ENCODE results near the gene GPD1L. TPM values are rescaled to one million over a fixed set of nuclear protein-coding genes. Genes with fewer than 3 reads are reported as not detected.

The GPD1L gene
- polyA plus RNA-seq, 1 donor (not counting 4 experiments of a cell fraction or from before 2014, with no cell fraction given) = 4.5 TPM

DNA sequence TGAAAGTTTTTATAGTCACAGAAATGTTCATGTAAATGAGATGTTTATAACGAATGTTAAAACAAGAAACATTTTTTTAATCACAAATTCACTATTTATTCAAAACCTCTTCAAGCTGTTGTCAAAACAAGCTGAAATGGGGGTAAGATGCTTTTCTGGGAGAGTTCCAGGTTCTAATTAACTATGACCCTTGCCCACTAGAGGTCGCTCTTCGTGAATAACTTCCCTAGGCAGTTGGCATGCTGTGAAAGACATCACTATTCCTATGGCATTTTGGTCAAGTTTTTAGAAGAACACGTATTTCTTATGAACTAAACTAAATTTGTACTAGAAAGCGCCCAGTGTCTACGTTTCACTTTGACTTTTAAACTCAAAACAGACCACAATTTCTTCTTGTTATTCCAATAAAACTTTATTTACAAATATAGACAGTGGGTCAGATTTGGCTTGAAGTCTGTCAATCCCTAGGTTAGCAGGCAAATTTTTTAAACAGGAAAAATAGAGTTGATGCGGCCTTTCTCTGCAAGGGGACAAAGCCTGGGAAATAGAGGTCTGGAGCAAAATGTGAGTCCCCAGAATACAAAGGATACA lies 69.3 kb downstream of the GPD1L start:
- no peak overlapping the region for H3K4me2 ChIP-seq (ENCODE audit: control insufficient read depth, extremely low read depth, insufficient read depth, low read depth, low read length)
- peaks cover 7% of the 10 kb centered on the region for H3K27me3 ChIP-seq (ENCODE audit: control insufficient read depth, extremely low read depth, insufficient read depth, low read length)
- H3K27ac ChIP-seq (ENCODE audit: control insufficient read depth, insufficient read depth, low read length) = no peak overlapping the region
- no peaks in the 10 kb centered on the region for H3K79me2 ChIP-seq (ENCODE audit: control insufficient read depth, insufficient read depth, low read length)
- DNase-seq (ENCODE audit: low read depth, low spot score) (peak; percentile 19), FAIRE-seq (peak; percentile 80)
- no peak overlapping the region for H3K4me3 ChIP-seq (ENCODE audit: control insufficient read depth in 2 of 3, extremely low read depth in 1 of 3, insufficient read depth in 2 of 3, low read depth in 1 of 3, low read length in 3 of 3)
- dilution Hi-C loops (cut with MboI; ENCODE audit: extremely low pct_ligation_motif_present, low sequenced_read_pairs) = loop anchor here (25.0 kb wide), 1 partner anchor 162 kb away; no protein-coding TSS in a partner anchor
- no peaks in the 10 kb centered on the region for H4K20me1 ChIP-seq (ENCODE audit: control insufficient read depth, extremely low read depth, insufficient read depth, low read length)
- TF ChIP-seq, protein P1, sequence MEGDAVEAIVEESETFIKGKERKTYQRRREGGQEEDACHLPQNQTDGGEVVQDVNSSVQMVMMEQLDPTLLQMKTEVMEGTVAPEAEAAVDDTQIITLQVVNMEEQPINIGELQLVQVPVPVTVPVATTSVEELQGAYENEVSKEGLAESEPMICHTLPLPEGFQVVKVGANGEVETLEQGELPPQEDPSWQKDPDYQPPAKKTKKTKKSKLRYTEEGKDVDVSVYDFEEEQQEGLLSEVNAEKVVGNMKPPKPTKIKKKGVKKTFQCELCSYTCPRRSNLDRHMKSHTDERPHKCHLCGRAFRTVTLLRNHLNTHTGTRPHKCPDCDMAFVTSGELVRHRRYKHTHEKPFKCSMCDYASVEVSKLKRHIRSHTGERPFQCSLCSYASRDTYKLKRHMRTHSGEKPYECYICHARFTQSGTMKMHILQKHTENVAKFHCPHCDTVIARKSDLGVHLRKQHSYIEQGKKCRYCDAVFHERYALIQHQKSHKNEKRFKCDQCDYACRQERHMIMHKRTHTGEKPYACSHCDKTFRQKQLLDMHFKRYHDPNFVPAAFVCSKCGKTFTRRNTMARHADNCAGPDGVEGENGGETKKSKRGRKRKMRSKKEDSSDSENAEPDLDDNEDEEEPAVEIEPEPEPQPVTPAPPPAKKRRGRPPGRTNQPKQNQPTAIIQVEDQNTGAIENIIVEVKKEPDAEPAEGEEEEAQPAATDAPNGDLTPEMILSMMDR (optimal IDR thresholded peaks at IDR 0.05 in 1 of 3, IDR thresholded peaks at IDR 0.05 in 1 of 3, conservative IDR thresholded peaks at IDR 0.05 in 1 of 3; ENCODE audit: extremely low read depth in 1 of 3, insufficient read depth in 2 of 3, low read length in 3 of 3) = peak; percentile 64 to 68 (median 65)
- TF ChIP-seq EZH2 (IDR thresholded peaks at IDR 0.05; ENCODE audit: low read length) = no peak
- no peaks in the 10 kb centered on the region for H3K36me3 ChIP-seq (ENCODE audit: control insufficient read depth in 2 of 2, extremely low read depth in 1 of 2, insufficient read depth in 2 of 2, low read length in 2 of 2)
- no peaks in the 10 kb centered on the region for H3K9me1 ChIP-seq (ENCODE audit: control insufficient read depth, extremely low read depth, insufficient read depth, low read length)
- H3K9me3 ChIP-seq (ENCODE audit: control insufficient read depth, low read depth, low read length) = no peaks in the 10 kb centered on the region
- H3K9ac ChIP-seq (ENCODE audit: control insufficient read depth, extremely low read depth, insufficient read depth, low read length) = no peak overlapping the region
- no peak overlapping the region for H2AFZ ChIP-seq (ENCODE audit: control insufficient read depth, low read length)
- peaks cover 9% of the 10 kb centered on the region for H3K4me1 ChIP-seq (ENCODE audit: control insufficient read depth, extremely low read depth, insufficient read depth, low read length)

- no peak overlapping the region for H3K9ac ChIP-seq (ENCODE audit: control insufficient read depth, extremely low read depth, insufficient read depth, low read length)
- no peaks in the 10 kb centered on the region for H3K9me3 ChIP-seq (ENCODE audit: control insufficient read depth, low read depth, low read length)
- no peaks in the 10 kb centered on the region for H3K36me3 ChIP-seq (ENCODE audit: control insufficient read depth in 2 of 2, extremely low read depth in 1 of 2, insufficient read depth in 2 of 2, low read length in 2 of 2)
- H3K27ac ChIP-seq (ENCODE audit: control insufficient read depth, insufficient read depth, low read length) = no peak overlapping the region
- TF ChIP-seq, protein P1 (optimal IDR thresholded peaks at IDR 0.05 in 1 of 3, IDR thresholded peaks at IDR 0.05 in 1 of 3, conservative IDR thresholded peaks at IDR 0.05 in 1 of 3; ENCODE audit: extremely low read depth in 1 of 3, insufficient read depth in 2 of 3, low read length in 3 of 3) = peak; percentile 65 to 73 (median 68)
- no peak for TF ChIP-seq EZH2 (IDR thresholded peaks at IDR 0.05; ENCODE audit: low read length)
- peaks cover 10% of the 10 kb centered on the region for H3K27me3 ChIP-seq (ENCODE audit: control insufficient read depth, extremely low read depth, insufficient read depth, low read length)
- no peaks in the 10 kb centered on the region for H4K20me1 ChIP-seq (ENCODE audit: control insufficient read depth, extremely low read depth, insufficient read depth, low read length)
- DNase-seq (ENCODE audit: low read depth, low spot score) (peak; percentile 41), FAIRE-seq (peak; percentile 97)
- no peaks in the 10 kb centered on the region for H3K79me2 ChIP-seq (ENCODE audit: control insufficient read depth, insufficient read depth, low read length)
- no peaks in the 10 kb centered on the region for H3K9me1 ChIP-seq (ENCODE audit: control insufficient read depth, extremely low read depth, insufficient read depth, low read length)
- H3K4me1 ChIP-seq (ENCODE audit: control insufficient read depth, extremely low read depth, insufficient read depth, low read length) = peaks cover 9% of the 10 kb centered on the region
- H3K4me3 ChIP-seq (ENCODE audit: control insufficient read depth in 2 of 3, extremely low read depth in 1 of 3, insufficient read depth in 2 of 3, low read depth in 1 of 3, low read length in 3 of 3) = no peak overlapping the region
- dilution Hi-C loops (cut with MboI; ENCODE audit: extremely low pct_ligation_motif_present, low sequenced_read_pairs) = loop anchor here (25.0 kb wide), 1 partner anchor 160 kb away; no protein-coding TSS in a partner anchor
- peak overlapping the region; percentile 17 for H2AFZ ChIP-seq (ENCODE audit: control insufficient read depth, low read length)
- H3K4me2 ChIP-seq (ENCODE audit: control insufficient read depth, extremely low read depth, insufficient read depth, low read depth, low read length) = peak overlapping the region; percentile 55
Measured at GRCh38 chr3:32176989-32177701, 70.7 kb downstream of the GPD1L start.

Measured in keratinocyte (primary cell).